Common myeloid progenitor, CD34-positive (primary cell): ENCODE measurements around the gene NKX2-8. TPM values are rescaled to one million over a fixed set of nuclear protein-coding genes. Genes with fewer than 3 reads are reported as not detected.

Experiments used
- CTCF ChIA-PET: fragments of 350-600 bp; sonication (Branson Sonifier 250); formaldehyde crosslinking; loops from one replicate; lab custom pipeline; 2021; ENCODE audit warnings: antibody characterized with exemption; lab: Charles Lee
- POLR2A ChIA-PET: fragments of 350-600 bp; sonication (Branson Sonifier 250); formaldehyde crosslinking; loops from one replicate; lab custom pipeline; 2021; ENCODE audit warnings: antibody characterized with exemption; lab: Charles Lee
- DNase-seq, 3 donors: peaks; one replicate each; pipeline versions ENCODE4 v3.0.0 to v3.0.0-alpha.2; 2013
- H3K27ac ChIP-seq, 2 experiments: 1 replicate in 1 of 2; 2 replicates in 1 of 2; pipeline ENCODE4 v1.7.0; 2013; ENCODE audit warnings: inconsistent platforms in 2 of 2, low read length in 2 of 2, mild to moderate bottlenecking in 2 of 2, low read depth in 1 of 2, moderate library complexity in 1 of 2; ENCODE audit not compliant: severe bottlenecking in 2 of 2, insufficient read depth in 1 of 2, poor library complexity in 1 of 2
- H3K27me3 ChIP-seq, 5 experiments: replicated peaks in 2 of 5; 1 replicate in 3 of 5; 2 replicates in 2 of 5; pipeline versions ENCODE4 v1.6.1 to v1.7.0; 2013; ENCODE audit warnings: low read length in 4 of 5, mild to moderate bottlenecking in 2 of 5, moderate library complexity in 2 of 5, inconsistent platforms in 1 of 5; ENCODE audit not compliant: insufficient read depth in 5 of 5, control insufficient read depth in 4 of 5
- H3K36me3 ChIP-seq, 4 experiments: 1 replicate in 2 of 4; 2 replicates in 2 of 4; pipeline versions ENCODE4 v1.6.1 to v1.7.0; 2013; ENCODE audit warnings: low read length in 3 of 4, control low read depth in 1 of 4, mild to moderate bottlenecking in 1 of 4; ENCODE audit not compliant: control insufficient read depth in 4 of 4, insufficient read depth in 4 of 4
- H3K4me1 ChIP-seq, 4 experiments: 1 replicate in 3 of 4; 2 replicates in 1 of 4; pipeline versions ENCODE4 v1.6.1 to v1.7.1; 2013; ENCODE audit warnings: low read length in 3 of 4, mild to moderate bottlenecking in 3 of 4, control low read depth in 1 of 4, inconsistent platforms in 1 of 4, moderate library complexity in 1 of 4; ENCODE audit not compliant: control insufficient read depth in 4 of 4, insufficient read depth in 4 of 4; ENCODE audit errors: control extremely low read depth in 1 of 4
- H3K4me3 ChIP-seq, 7 experiments: 1 replicate in 4 of 7; 2 replicates in 3 of 7; pipeline versions ENCODE4 v1.5.1 to v1.7.0; 2013; ENCODE audit warnings: mild to moderate bottlenecking in 7 of 7, low read length in 6 of 7, moderate library complexity in 6 of 7, inconsistent platforms in 2 of 7, low read depth in 2 of 7, control low read depth in 1 of 7; ENCODE audit not compliant: insufficient read depth in 4 of 7, control insufficient read depth in 1 of 7; ENCODE audit errors: extremely low read depth in 1 of 7
- H3K9me3 ChIP-seq, 5 experiments: 1 replicate in 4 of 5; 2 replicates in 1 of 5; pipeline versions ENCODE4 v1.6.1 to v1.7.1; 2013; ENCODE audit warnings: low read length in 4 of 5, mild to moderate bottlenecking in 2 of 5, inconsistent platforms in 1 of 5, low read depth in 1 of 5, moderate library complexity in 1 of 5; ENCODE audit not compliant: control insufficient read depth in 4 of 5, insufficient read depth in 2 of 5; ENCODE audit errors: control extremely low read depth in 1 of 5
- WGBS: methylation state at CpG from one replicate; pipeline ENCODE4 v1.1.5; 2013; ENCODE audit not compliant: insufficient coverage; 5-methylcytosine and 5-hydroxymethylcytosine counted together
- polyA plus RNA-seq: library from polyadenylated mRNA; unstranded; fragments of 120-200 nt; gene quantifications from one replicate; pipeline ENCODE4 v1.2.1, GENCODE V29; 2013

Gene NKX2-8
- not detected for polyA plus RNA-seq

DNA sequence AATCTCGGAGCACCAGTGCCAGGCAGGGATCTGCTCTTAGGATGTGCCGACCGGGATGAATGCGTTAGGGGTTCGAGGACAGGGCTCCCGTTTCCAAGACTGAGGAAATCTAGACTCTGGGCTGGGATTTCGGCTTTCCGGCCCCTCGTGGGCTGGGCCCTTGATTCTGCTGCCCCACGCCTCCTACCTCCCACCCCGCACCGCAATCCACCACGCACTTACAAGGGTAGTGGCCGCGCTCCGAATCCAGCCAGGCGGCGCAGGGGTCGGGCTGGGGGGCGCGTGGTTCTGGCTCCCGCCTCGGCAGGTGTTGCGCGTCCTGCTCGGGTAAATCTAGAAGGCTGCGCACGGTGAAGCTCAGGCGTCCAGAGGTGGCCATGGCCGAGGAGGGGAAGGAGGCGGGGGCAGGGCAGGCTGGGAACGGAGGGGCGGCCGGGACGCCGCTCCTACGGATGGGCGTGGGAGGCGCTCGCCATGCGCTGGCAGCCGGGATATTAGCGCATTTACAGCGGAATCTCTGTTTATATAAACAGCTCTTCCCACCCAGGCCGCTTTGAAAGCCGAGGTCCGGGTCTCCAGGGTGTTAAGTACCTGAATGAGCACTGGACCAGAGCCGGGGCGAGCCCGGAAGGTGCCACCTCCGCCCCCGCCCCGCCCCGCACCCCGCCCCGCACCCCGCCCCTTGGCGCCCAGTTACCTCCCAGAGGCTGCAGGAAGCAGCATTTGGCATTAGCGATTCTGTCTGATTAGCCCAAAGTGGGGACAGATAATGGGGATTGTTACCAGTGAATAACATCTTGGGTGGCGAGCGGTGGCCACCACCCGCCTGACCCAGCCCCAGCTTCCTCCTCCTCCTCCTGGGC is at the start of gene NKX2-8:
TSS of gene NKX2-8 (minus strand) at position 604 of the 863 bp plus-strand sequence. CDS start at position 379, 225 bp downstream.
- POLR2A ChIA-PET, result no interaction called here
- no peak for DNase-seq
- Histone ChIP-seq H3K4me3 (peak within 1 kb of the TSS in 5 of 7 experiments; percentile 29 to 69 (median 60)), H3K27me3 (peaks cover 17 to 98% (median 48%) of the 10 kb centered on the region in 5 experiments), H3K27ac (no peak within 1 kb of the TSS), H3K9me3 (peaks cover 0 to 2% (median 0%) of the 10 kb centered on the region in 5 experiments), H3K4me1 (peaks cover 0 to 17% (median 12%) of the 10 kb centered on the region in 4 experiments), H3K36me3 (no peaks in the 10 kb centered on the region)
- CTCF ChIA-PET, result no interaction called here
- WGBS, result 3% methylated on average over 47 of the region's 62 CpGs

DNA sequence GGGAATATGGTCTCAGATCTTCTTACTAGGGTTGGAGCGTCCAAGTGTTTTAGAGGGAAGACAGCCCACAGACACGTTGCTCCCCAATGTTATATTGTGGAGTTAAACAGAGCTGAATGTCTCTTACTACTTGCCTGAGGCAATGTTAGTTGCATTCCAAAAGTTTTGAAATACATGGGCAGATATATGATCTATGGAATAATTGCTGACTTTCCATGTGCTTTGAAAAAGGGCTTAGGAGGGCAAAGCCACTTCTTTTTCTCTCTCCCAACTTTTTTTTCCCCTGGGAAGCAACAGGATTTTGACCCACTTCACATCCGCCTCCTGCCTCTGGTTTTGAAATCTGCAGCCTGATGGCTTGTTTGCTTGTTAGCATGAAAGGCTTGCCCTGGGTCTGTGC is 45.6 kb upstream of the NKX2-8 start:
- Histone ChIP-seq H3K4me1 (no peaks in the 10 kb centered on the region), H3K9me3 (no peaks in the 10 kb centered on the region), H3K27ac (no peak overlapping the region), H3K4me3 (no peak overlapping the region), H3K27me3 (peaks cover 0 to 18% (median 4%) of the 10 kb centered on the region in 5 experiments), H3K36me3 (no peaks in the 10 kb centered on the region)
- ChIA-PET POLR2A (no interaction called here), CTCF (no interaction called here)
- WGBS, result 78% methylated on average over 2 of the region's 3 CpGs
- no peak for DNase-seq

DNA sequence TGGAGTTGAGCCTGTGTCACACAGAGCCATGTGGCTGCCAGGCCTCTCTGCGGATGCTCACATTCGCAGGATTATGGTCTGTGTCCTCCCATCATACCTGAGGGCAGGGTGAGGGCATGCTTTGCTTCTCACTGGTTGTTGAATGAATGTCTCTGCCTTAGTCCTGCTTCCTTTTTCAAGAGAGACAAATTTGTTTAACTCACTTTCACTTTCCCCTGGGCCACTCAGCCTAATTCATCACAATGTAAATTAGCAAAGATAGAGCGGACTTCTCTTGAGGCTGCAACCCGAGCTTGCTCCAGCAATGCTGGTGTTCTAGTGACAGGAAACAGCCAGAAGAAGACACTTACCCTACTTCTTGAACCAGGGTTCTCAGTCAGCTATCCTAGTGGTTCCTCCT is 43.7 kb upstream of the NKX2-8 start:
- H3K27ac ChIP-seq, result no peak overlapping the region
- DNase-seq, result no peak
- ChIA-PET CTCF (interaction anchor here (1.6 kb wide), 1 partner anchor 73 kb away, joined by 5 read pairs; no protein-coding TSS in a partner anchor), POLR2A (interaction anchor here (0.6 kb wide), 1 partner anchor 50 kb away, joined by 3 read pairs; no protein-coding TSS in a partner anchor)
- H3K27me3 ChIP-seq, result peaks cover 0 to 12% (median 4%) of the 10 kb centered on the region in 5 experiments
- no peak overlapping the region for H3K4me3 ChIP-seq
- H3K4me1 ChIP-seq, result no peaks in the 10 kb centered on the region
- peaks cover 0 to 6% (median 0%) of the 10 kb centered on the region in 5 experiments for H3K9me3 ChIP-seq
- no peaks in the 10 kb centered on the region for H3K36me3 ChIP-seq
- WGBS, result 86% methylated on average over 4 of the region's 4 CpGs

DNA sequence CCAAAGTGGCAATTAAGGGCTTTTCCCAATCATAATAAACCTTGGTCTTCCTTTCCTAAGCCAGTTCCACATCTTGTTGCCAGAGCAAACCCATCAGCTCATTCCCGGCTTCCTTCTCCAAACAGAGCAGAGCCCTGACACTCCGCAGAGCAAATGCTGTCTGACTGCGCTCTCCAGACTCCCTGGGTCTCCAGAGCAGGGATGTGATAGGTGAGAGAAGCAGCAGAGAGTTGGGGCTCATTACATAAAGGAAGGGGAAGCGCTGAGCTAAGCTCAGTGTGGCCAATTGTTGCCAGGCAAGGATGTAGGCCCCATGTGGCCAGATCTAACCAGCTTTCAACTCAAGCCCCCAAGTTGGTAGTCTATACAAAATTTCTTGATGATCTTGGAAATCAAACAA is 43.0 kb upstream of the NKX2-8 start:
- peaks cover 0 to 12% (median 4%) of the 10 kb centered on the region in 5 experiments for H3K27me3 ChIP-seq
- DNase-seq, result no peak
- CTCF ChIA-PET, result interaction anchor here (0.8 to 1.6 kb wide), 3 partner anchors 16 to 72 kb away, joined by 3 to 5 read pairs (median 4); no protein-coding TSS in a partner anchor
- no peaks in the 10 kb centered on the region for H3K36me3 ChIP-seq
- WGBS, result 100% methylated on average over 2 of the region's 4 CpGs
- no peak overlapping the region for H3K27ac ChIP-seq
- H3K4me3 ChIP-seq, result no peak overlapping the region
- no peaks in the 10 kb centered on the region for H3K4me1 ChIP-seq
- POLR2A ChIA-PET, result interaction anchor here (0.6 kb wide), 1 partner anchor 49 kb away, joined by 3 read pairs; no protein-coding TSS in a partner anchor
- H3K9me3 ChIP-seq, result peaks cover 0 to 6% (median 0%) of the 10 kb centered on the region in 5 experiments

DNA sequence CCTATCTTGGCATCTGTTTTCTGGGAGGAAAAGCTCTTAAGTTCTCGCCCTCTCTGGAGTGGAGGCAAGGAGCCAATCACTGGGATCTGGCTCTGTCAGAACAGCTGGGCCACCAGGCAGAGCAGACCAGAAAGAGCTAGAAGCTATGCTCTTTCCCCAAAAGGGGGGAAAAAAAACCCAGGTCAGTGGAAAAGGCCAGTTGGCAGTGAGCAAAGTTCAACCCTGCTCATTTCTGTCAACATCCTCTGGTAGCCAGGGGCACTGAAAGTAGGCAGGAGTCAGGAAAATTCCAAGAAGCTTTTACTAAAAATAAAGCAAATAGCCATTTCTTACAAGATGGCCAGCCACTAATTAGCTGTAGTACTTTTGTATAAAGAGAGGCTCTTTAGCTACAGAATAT is 42.6 kb upstream of the NKX2-8 start:
- Histone ChIP-seq H3K4me1 (no peaks in the 10 kb centered on the region), H3K27ac (no peak overlapping the region), H3K9me3 (peaks cover 0 to 6% (median 0%) of the 10 kb centered on the region in 5 experiments), H3K4me3 (no peak overlapping the region), H3K36me3 (no peaks in the 10 kb centered on the region), H3K27me3 (peaks cover 0 to 12% (median 4%) of the 10 kb centered on the region in 5 experiments)
- POLR2A ChIA-PET, result no interaction called here
- no peak for DNase-seq
- 100% methylated on average over 1 of the region's 1 CpG for WGBS
- CTCF ChIA-PET, result interaction anchor here (0.8 to 1.6 kb wide), 3 partner anchors 15 to 71 kb away, joined by 3 to 5 read pairs (median 4); no protein-coding TSS in a partner anchor

DNA sequence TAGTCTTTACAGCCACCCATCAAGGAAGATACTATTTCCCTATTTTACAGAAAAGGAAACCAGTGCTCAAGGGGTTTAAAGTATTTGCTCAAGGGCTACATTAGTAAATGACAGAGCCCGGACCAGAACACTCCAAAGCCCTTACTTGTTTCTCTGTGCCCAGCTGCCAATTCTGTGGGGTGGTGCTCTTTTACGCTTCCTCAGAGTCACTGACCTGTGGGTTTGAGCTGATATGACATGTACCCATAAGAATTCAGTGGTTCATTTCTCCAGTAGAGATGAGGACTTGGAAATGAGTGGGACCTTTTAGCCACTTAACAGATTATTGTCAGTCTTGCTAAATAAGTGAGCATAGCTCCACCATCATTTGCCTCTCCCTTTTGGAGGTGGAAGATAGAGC is 37.4 kb upstream of the NKX2-8 start:
- POLR2A ChIA-PET, result no interaction called here
- Histone ChIP-seq H3K27ac (no peak overlapping the region), H3K4me1 (no peaks in the 10 kb centered on the region), H3K36me3 (no peaks in the 10 kb centered on the region), H3K9me3 (peaks cover 0 to 6% (median 0%) of the 10 kb centered on the region in 5 experiments), H3K4me3 (no peak overlapping the region), H3K27me3 (peaks cover 0 to 13% (median 2%) of the 10 kb centered on the region in 5 experiments)
- no peak for DNase-seq
- CTCF ChIA-PET, result no interaction called here
- whole genome bisulfite sequencing, result 100% methylated on average over 2 of the region's 2 CpGs

DNA sequence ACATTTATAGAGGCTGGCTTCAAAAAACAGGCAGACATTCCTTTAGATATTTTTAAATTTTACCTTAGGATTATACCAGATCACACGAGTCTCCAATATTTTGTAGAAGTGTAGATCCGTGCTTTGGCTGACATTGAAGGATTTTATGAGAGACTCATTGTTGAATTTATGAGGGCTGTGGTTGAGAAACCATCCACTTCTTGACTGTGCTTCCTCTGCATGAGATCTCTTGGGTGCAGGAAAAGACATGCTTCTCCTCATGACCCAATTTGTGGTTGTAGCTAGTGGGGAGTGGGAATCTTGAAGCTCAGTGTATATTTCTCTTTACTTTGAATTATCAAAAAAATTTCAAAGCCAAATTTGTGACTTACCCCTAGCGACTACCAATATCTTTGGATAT is 36.7 kb upstream of the NKX2-8 start:
- DNase-seq, result no peak
- CTCF ChIA-PET, result no interaction called here

More for the DNA sequence above, 36.7 kb upstream of the NKX2-8 start:
- Histone ChIP-seq H3K9me3 (peaks cover 0 to 6% (median 0%) of the 10 kb centered on the region in 5 experiments), H3K4me3 (no peak overlapping the region), H3K4me1 (no peaks in the 10 kb centered on the region), H3K36me3 (no peaks in the 10 kb centered on the region), H3K27ac (no peak overlapping the region), H3K27me3 (peaks cover 0 to 14% (median 2%) of the 10 kb centered on the region in 5 experiments)
- WGBS, result no CpG with 5 or more reads among the region's 3 CpGs
- POLR2A ChIA-PET, result no interaction called here
